GM12875 (cell line): ENCODE measurements around the gene CXXC1.

Experiments
- H3K4me3 ChIP-seq: one replicate; pipeline ENCODE4 v1.5.1; 2011; ENCODE audit warnings: low read depth, low read length, control low read depth
- CTCF ChIP-seq: IDR thresholded peaks from 2 replicates; pipeline ENCODE4 v1.5.1; 2011; ENCODE audit warnings: low read depth, mild to moderate bottlenecking, control low read depth, inconsistent platforms, low read length, moderate library complexity, borderline replicate concordance; ENCODE audit not compliant: insufficient read depth

Gene CXXC1

DNA sequence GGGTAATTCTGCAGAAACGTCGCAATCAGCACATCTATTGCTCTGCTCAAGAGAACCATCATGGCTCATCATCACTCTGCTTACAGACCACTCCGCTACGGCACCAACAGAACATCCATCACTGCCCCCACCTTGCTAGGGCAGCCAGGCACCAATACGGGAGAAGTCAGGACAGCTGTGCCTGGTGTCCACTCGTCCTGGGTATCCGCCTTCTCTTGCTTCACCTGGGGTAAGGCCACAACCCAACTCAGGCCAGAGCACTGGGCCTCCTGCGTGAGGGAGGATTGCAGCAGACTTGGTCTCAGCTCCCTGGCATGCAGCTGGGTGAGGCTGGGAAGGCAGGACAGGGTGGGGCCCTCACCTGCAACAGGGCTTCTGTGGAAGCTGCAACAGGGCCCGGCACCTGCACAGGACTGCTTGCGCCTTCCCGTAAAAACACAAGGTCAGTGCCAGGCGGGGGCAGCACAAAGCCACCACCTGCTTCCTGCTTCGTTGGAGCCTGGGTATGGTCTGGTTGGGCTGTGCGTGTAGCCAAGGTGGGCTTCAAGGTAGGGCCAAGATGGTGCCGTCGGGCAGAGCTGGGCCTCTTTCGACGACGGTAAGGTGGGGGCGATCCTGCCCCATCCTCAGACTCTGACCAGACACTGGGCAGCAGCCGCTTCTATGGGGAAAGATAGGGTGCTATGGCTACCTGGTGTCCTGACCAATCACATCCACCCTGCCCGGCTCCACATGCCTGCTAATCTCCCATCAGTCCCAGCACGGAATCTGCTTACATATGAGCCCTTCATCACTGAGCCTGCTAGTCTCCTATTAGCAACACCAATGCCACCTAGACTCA is 14.1 kb downstream of the CXXC1 start:
- no peak for TF ChIP-seq CTCF

DNA sequence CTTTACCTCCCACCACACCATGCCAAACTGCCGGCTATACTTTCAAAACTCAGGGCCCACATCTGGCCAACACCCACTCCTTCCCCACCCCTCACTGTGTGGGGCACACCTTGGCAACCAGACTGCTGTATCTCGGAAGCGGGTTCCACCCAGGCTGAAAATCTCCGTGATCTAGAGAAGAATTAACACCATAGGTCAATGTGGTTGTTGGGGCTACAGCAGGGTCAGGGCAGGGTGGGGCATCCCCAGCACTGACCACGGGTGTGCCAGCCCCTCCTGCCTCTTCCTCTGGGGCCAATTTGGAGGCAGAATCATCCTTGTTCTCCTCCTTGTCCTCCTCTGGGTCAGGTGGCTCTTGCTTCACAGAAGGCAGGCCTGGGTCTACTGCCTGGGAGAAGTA is 14.9 kb downstream of the CXXC1 start:
- no peak overlapping the region for H3K4me3 ChIP-seq
- no peak for TF ChIP-seq CTCF

More for the DNA sequence above, 14.1 kb downstream of the CXXC1 start:
- H3K4me3 ChIP-seq = no peak overlapping the region

DNA sequence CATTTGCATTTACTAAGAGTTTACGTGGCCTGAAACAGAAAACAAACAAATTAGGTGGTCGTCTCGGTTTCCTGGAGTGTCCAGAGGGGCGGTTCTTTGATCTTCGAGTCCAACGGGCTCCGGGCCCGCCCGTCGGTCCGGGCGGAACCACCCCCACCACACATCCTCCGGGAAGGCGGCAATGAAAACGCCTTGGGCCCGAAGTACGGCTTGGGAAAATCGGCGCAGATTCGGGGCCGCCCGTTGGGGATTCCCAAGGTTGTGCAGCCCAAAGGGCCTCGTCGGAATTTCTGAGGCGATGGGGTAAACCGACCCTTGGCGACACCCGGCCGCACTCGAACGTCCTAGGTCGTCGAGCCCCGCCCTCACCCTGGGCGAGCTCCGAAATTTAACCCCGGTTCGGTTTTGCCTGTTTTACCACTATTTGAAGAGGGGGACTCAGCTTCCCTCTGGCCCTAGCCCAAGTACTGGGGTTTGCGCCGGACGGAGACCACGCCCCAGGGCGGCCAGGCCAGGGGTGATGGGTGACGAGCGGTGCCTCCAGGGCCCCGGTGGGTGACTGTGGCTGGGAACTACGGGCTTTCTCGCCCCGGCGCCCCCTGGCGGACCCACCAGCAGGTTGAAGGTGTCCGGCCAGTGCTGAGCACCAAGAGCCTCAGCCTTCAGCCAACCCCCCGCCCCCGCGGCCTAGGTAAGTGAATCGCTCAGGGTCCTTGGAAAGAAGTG is 19.3 kb downstream of the CXXC1 start:
- peak; percentile 92 for TF ChIP-seq CTCF
- peak overlapping the region; percentile 56 for H3K4me3 ChIP-seq

DNA sequence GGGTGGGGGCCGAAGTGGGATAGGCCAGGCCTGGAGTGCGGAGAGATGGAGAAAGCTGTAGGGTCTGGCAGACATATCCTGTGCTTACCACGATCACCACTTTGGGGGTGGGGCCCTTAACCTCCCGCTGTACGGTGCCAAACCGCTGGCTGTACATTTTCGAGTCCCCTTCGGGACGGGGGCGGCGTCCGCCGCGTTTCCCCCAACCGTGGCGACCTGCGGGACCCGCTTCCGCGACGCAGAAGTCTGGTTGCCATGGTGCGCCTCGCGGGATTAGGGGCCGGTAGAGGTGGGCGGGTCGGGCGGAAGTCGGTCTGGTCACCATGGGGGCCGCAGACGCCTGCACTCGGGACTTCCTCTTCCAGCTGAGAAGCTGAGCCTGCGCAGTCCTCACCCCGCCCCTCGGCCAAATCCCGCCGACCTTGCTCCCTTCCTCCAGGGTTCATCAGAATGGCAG is 21.2 kb downstream of the CXXC1 start, which contains the start of gene CFAP53:
Gene CFAP53 (minus strand): TSS at position 248 of the 457 bp plus-strand sequence. CDS start 91 bp downstream, at position 157.
- no peak for TF ChIP-seq CTCF
- H3K4me3 ChIP-seq = peak within 1 kb of the TSS; percentile 60

- TF ChIP-seq CTCF = no peak
- H3K4me3 ChIP-seq = no peak overlapping the region
Observed at GRCh38 chr18:50262977-50263376, 24.5 kb downstream of the CXXC1 start.

GRCh38 chr18:50250935-50251334 is 36.6 kb downstream of the CXXC1 start:
- H3K4me3 ChIP-seq = no peak overlapping the region
- no peak for TF ChIP-seq CTCF

- H3K4me3 ChIP-seq = no peak overlapping the region
- no peak for TF ChIP-seq CTCF
Observed at GRCh38 chr18:50249576-50249975, 37.9 kb downstream of the CXXC1 start.
